Measurements from ENCODE around the gene RPS15.

RPS15 gene

GRCh38 chr19:1438035-1438932, at the start of gene RPS15:
RPS15 (plus strand) TSS chr19:1438396; CDS start chr19:1438426, 30 bp downstream.
- peak; percentile 95 for FAIRE-seq

GRCh38 chr19:1388637-1389026, 49.6 kb upstream of the RPS15 start:
- no peak for FAIRE-seq

- no peak for FAIRE-seq
Measured at GRCh38 chr19:1389033-1389940, 48.9 kb upstream of the RPS15 start.

DNA sequence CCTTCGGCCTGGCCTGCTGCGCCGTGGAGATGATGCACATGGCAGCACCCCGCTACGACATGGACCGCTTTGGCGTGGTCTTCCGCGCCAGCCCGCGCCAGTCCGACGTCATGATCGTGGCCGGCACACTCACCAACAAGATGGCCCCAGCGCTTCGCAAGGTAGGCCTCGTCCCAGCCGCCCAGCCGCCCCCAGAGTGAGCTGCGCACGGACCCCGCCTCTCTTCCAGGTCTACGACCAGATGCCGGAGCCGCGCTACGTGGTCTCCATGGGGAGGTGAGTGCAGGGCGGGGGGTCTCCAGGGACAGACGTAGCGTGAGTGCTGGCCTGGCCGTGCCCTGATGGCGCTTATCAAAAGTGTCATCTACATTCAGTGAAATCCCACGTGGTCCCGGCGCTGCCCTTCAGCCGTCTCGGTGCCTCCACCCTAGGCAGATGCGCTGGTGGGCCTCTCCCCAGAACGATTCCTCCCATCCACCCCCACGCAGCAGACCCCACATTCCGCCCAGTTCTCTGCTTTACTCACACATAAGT, 47.2 kb upstream of the RPS15 start:
- no peak for FAIRE-seq

- FAIRE-seq: no peak
Measured at GRCh38 chr19:1392407-1392806, 45.8 kb upstream of the RPS15 start.

- FAIRE-seq: no peak
Measured at GRCh38 chr19:1392939-1393530, 45.2 kb upstream of the RPS15 start.

- no peak for FAIRE-seq
Measured at GRCh38 chr19:1393841-1394240, 44.4 kb upstream of the RPS15 start.

DNA sequence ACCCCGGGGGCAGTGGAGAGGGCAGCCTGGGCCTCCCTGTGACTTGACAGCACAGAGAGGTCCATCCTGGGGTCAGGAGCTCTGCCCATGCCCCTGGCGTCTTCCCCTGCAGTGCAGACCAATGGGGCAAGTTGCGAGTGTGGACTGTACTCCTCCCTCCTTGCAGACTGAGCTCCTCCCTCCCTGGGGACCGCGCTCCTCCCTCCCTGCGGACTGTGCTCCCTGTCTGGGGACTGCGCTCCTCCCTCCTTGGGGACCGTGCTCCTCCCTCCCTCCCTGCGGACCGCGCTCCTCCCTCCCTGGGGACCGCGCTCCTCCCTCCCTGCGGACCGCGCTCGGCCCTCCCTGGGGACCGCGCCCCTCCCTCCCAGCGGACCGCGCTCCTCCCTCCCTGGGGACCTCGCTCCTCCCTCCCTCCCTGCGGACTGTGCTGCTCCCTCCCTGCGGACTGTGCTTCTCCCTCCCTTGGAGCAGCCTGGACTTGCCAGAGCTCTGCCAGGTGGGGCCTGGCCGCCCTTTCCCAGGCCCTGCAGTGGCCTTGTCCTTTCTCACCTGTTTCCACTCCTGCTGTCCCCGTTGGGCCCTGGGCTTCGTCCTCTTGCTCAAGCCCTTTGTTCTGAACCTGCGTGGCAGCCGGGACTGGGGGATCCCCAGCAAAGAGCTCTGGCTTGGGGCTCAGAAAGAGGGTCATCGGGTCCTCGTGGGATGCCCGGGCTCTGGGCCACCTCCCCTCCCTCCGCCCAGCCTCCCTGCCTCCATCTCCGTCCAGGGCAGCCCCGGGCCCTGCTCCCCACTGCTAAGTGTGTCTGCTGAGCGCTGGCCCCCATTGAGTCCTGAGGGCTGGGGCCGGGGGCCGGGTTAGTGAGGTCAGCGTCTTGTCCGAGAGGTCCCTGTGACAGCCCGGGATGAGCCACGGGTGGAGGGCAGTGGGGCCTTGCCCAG, 43.7 kb upstream of the RPS15 start:
- FAIRE-seq: no peak

- FAIRE-seq: no peak
Measured at GRCh38 chr19:1395194-1396018, 42.8 kb upstream of the RPS15 start.

DNA sequence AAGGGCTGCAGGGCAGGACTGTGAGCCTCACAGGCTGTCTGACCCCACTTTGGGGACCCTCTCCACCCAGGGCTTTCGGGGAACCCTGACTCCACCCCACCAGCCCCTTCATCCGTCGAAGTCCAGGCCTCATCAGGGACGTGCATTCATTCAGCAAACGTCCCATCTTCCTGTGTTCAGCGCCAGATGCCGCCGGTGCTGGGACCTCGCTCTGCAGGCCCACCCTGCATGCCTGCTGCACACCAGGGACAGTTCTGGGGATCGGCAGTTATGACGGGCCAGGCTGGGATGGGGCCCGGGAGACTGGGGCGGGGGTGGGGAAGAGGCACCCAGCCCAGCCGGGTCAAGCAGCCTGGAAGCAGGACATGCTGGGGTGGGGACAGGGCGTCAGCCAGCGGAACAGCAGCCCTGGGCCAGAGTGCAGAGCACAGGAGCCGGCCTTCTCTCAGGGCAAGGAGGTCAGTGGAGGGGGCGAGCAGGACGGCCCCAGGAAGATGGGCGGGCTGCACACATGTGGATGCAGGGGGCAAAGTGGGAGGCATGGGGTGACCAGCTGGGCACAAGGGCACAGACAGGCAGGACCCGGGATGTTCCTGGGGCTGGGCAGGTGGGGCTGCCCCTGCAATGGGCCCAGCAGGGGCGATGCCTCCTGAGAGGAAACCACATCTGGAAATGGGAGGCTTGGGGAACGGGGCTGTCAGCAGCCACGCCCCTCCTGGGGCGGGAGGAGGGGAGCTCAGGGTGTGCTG, 42.0 kb upstream of the RPS15 start:
- no peak for FAIRE-seq

GRCh38 chr19:1396768-1397679, 41.2 kb upstream of the RPS15 start:
- FAIRE-seq: no peak

- FAIRE-seq: no peak
Measured at GRCh38 chr19:1397838-1398237, 40.4 kb upstream of the RPS15 start.

DNA sequence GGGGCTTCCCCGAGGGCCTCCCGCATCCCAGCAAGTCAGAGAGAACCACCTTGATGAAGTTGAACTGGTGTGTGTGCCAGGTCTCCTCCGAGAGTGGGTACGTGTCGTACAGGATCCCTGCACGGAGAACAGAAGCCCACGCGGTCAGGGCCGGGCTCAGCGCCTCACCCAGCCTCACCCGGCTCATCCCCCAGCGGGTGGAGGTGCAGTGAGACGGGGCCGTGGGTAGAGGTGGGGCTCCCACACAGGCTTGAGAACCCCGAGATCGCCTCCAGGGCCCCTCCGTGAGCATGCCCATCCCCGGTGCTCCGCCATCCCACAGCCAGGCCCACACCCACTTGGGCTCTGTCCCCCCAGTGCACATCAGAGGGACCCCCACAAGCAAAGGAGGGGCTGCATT, 39.1 kb upstream of the RPS15 start:
- no peak for FAIRE-seq

DNA sequence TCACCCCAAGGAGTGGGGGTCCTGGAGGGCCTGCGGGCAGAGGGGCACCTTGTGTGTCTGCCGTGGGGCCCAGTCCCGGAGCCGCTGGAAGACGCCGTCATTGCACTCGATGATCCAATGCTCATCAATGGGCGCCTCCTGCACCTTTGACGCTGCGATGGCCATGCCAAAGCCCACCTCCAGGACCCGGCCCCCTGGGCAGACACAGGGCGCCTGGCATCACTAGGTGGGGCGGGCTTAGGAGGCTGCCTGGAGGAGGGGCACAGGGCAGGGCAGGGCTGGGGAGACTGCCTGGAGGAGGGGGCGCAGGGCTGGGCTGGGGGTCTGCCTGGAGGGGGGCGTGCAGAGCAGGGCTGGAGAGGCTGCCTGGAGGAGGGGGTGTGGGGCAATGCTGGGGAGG, 38.5 kb upstream of the RPS15 start:
- no peak for FAIRE-seq

DNA sequence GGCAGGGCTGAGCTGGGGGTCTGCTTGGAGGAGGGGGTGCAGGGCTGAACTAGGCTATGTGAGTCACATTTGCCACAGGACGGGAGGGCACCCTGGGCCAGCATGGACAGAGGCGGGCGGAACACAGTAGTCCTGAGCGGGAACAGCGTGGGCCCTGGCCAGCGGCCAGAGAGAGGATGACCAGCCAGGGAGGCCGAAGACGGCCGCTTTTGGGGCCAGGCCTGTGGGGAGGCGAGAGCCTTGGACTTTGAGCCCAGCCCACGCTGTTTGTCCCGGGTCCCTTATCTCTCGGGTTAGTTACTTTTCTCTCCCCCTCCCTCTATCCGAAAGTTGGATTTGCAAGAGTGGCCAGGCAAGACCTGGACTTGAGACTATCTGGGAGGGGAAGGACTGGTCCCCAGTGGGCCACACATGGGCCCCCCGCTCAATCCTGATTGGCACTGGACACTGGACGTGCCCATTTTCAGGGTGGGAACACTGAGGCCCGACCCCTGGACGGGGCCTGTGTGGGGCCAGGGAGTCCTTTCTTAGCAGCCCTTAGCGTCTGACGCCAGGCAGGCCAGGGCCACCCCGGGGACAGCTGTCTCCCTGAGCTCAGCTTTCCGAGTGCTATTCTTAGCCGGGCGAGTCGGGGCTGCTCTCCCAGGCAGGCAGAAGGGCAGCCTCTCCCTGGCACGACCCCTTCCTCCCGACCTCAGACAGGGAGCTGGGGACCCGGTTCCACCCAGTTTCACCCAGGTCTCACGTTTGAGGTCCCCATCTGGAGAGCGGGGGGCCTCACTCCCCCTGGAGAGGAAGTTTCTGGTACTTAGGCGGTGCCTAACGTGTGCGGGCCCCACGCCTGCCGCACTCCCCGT, 37.7 kb upstream of the RPS15 start:
- no peak for FAIRE-seq

DNA sequence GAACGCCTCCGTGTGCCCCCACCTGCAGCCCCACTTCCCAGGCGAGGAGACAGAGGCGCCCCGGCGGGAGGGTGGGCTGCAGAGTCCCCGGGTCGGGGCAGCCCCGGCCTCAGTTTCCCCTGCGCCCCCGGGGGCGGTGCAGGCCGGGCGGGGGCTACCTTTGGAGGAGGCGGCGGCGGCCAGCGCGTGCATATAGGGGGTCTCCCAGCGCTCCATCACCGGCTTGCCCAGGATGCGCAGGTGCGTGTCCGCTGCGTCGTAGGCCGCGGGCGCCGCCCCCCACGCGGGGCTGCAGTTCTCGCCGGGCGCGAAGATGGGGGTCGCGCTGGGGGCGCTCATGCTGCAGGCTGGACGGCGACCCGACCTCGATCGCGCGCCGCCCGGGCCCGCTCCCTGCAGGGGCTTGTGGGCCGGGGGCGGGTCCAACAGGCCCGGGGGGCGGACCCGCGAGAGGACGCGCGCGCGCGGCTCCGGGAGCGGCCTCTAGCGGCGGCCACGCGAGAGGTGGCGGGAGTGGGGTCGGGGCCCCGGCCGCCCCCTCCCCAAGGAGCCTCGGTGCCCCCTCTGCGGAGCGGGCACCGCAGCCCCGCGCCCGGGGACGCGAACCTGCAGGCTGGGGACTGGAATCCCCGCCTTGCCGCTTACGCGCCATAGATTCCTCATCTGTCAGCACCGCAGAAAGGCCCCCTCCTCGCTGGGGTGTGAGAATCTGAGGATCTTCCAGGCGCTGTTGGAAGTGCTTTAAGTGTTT, 36.9 kb upstream of the RPS15 start, which contains the start of gene GAMT:
Gene GAMT, minus strand, starts transcription at position 405 of the 751 bp plus-strand sequence. Its CDS starts 66 bp downstream, at position 339.
- no peak for FAIRE-seq

- FAIRE-seq: no peak
Measured at GRCh38 chr19:1401889-1402217, 36.3 kb upstream of the RPS15 start.

All from G401.6 (cell line).